Activated CD4-positive, alpha-beta T cell treated with anti-CD3 and anti-CD28 coated beads, Interleukin-2, amount 50 U/mL, for 48 hours (primary cell): ENCODE data around the gene ZFHX3.
A peak's percentile ranks its signal among the peaks of the same experiment; 100 is the strongest.
"Not testable (repeated sequence)": the region's sequence is repeated elsewhere in the genome, so short reads cannot be mapped to it uniquely, and the experiment has no call there.

Source experiments
- DNase-seq, 2 experiments: peaks; one replicate each; pipeline ENCODE4 v3.0.0-alpha.2; 2020

Gene ZFHX3, protein sequence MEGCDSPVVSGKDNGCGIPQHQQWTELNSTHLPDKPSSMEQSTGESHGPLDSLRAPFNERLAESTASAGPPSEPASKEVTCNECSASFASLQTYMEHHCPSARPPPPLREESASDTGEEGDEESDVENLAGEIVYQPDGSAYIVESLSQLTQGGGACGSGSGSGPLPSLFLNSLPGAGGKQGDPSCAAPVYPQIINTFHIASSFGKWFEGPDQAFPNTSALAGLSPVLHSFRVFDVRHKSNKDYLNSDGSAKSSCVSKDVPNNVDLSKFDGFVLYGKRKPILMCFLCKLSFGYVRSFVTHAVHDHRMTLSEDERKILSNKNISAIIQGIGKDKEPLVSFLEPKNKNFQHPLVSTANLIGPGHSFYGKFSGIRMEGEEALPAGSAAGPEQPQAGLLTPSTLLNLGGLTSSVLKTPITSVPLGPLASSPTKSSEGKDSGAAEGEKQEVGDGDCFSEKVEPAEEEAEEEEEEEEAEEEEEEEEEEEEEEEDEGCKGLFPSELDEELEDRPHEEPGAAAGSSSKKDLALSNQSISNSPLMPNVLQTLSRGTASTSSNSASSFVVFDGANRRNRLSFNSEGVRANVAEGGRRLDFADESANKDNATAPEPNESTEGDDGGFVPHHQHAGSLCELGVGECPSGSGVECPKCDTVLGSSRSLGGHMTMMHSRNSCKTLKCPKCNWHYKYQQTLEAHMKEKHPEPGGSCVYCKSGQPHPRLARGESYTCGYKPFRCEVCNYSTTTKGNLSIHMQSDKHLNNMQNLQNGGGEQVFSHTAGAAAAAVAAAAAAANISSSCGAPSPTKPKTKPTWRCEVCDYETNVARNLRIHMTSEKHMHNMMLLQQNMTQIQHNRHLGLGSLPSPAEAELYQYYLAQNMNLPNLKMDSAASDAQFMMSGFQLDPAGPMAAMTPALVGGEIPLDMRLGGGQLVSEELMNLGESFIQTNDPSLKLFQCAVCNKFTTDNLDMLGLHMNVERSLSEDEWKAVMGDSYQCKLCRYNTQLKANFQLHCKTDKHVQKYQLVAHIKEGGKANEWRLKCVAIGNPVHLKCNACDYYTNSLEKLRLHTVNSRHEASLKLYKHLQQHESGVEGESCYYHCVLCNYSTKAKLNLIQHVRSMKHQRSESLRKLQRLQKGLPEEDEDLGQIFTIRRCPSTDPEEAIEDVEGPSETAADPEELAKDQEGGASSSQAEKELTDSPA (N-terminal part only)

DNA sequence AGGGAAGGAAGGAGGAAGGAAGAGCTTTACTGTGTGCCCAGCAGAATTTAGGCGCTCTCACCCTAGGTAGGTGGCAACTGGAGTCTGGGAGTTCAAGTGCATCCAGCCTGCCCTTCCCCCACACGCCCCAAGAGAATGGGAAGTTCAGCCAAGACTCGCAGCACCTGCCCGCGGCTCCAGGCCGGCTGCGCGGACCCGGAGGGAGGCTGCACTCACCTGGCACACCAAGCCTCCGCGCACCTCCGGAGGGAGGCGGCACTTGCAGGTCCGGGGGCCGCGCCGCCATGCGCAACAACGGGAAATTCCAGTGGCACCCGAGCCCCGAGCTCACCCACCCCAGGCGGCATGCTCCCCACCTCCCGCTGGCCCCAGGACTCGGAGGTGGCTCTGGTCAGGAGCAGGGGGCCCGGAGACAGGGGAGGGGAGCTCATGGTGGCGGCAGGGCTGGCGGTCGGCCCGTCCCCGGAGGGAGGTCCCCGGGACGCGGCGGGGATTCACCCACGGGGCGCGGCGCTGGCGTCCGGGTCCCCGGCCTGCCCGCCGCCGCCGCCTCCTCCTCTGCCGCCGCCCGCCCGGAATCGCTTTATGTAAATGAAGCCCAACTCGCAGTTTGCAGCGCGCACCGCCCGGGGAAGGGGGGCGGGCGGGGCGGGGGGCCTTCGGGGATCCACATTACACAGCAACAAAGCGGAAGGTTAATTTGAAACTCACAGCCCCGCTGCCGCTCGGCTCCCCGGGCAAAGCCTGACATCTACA lies at the start of gene ZFHX3:
Gene ZFHX3, minus strand, starts transcription at position 593 of the 756 bp plus-strand sequence. CDS start 87,983 bp downstream, outside the sequence.
- DNase-seq = peak; percentile 23 to 34

DNA sequence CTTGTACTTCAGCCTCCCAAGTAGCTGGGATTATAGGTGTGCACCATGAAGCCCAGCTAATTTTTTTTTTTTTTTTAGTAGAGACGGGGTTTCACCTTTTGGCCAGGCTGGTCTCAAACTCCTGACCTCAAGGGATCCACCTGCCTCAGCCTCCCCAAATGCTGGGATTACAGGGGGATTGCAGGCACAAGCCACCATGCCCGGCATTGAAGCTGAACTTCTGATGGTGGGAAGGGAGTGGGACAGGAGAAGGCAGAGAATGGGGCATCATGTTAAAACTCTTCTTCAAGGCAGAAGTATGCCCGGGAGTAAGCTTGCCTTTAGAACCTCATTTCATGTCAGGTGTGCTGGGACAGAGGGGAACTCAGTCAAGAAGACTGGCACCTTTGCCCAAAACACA lies 48.6 kb upstream of the ZFHX3 start:
- DNase-seq = no peak

DNA sequence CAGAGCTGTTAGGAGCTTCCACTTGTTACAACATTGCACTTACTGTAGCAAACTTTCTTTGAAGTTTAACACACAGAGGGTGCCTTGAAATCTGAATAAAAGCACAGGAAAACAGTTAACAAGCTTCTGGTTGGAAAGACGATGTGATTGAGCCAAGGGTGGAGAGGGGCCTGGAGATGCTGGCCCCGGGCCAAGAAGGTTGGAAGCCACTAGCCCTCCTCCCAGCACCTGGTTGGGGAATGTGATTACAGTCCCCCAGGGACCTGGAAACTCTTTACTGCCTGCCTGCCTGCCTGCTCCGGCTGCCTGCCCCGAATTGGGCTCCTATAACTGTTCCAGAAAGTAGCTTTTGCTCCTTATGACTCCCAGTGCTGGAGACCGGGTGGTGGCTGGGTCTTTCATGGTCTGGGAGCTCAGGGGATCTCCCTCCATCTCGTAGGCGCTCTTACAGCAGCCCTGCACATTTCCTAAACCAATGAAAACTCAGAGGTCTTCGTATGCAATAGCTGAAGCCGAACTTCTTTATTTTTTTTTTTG lies 48.0 kb upstream of the ZFHX3 start:
- DNase-seq = no peak

DNA sequence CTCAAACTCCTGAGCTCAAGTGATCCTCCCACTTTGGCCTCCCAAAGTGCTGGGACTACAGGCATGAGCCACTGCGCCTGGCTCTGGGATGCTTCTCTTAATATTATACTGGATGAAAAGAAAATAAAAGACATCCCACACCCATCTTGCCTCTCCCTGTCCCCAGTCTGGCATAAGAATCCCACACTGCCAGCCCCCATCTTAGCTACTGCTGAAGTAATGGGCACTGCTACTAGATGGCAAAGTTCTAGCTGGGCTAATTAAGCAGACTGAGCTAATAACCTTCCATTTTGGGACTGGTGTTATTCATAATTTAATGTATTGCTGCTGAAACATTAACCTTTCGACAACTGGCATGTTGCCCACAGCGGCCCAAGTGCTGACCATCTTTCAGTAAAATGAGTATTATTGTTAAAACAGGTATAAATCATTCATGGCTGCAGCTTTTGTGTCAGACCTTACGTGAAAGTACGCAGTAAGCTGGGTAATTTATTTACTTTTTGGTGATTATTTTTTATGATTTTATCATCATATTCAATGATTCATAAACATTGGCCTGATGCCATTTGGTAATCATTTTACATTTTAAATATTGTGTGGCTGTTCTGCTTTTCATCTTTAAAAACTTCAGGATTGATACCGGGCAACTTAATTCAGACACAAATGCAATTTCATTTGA lies 47.4 kb upstream of the ZFHX3 start:
- DNase-seq = no peak

DNA sequence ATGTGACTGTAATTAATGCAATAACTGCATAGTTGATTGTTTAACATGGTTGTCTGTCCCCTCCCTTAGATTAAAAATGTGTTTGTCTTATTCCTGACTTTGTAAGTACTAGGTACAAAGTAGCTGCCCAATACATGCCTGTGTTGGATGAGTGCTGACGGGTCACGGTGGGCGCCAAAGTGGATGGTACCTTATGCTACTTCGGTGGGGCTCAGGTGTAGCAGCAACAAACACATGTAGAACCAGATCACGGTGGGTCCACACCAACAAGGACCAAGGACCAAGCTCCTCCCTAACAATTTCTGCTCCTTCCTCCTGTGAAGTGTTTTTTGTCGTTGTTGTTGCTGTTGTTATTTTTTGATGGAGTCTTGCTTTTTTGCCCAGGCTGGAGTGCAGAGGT lies 46.4 kb upstream of the ZFHX3 start:
- DNase-seq = no peak

DNA sequence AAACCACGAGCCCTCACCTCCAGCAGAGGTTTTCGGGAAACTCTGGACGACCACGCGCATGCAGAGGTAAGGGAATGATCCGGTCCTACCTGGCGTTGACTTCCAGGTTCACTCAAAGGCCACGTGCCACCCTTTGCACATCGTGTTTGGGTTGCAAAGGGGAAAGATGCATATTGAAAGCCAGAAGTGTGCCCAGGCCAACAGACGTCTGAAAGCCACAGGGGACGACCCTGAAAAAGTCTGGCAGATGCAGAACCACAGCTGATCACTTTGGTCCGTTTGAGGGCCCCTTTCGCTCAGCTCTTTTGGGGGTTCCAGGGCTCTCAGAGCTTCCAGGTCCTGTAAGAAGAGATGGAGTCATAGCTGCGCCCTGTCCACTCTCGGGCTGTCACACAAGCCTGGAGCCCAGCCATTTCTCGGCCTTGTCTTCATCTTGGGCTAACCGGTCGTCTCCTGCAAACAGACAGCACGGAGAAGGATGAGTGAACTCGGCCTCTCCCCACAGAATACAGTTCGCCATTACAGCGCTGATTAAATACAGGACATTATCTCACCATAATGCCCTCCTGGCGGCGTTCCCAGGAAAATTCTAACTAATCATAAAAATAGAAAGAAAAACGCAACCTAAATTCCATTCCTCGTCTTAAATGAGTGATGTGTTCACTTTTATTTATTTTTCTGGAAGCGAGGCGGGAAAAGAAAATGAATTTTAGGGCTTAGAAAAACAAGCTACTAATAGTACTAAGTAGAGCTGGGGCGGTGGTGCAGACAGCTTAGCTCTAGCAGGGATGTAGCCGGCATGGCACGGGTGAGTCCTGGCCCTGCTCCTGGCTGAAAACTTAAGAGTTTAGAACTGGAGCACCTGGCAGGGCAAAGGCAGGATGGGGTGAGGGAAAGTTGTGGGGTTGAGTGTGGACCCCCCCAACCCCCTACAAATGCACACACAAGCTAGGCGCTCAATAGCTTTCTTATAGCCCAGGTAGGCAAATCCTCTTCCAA lies 45.5 kb upstream of the ZFHX3 start:
- DNase-seq = no peak

DNA sequence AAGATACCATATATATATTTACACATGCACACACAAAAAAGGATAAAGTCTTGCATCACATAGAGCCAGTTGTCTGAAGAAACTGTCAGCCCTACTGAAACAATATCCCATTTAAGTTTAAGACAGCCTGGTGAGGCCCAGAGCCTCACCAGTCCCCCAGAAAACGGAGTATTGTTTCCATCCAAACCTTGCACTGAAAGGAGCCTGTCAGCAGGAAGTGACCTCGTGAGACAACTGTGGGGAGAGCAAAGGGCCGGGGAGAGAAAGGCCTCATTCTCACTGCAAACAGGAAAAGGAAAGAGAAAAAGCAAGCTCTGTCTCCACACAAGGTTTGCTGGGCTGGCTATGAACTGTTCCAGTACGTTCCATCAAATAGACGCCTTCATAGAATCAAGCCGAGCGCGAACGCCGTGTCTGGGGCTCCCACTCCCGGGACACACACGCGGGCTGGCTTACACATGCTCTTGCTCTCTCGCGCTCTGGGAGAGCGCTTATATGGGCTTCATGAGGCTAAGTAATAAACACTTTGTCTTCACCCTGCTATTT lies 44.4 kb upstream of the ZFHX3 start:
- no peak for DNase-seq

DNA sequence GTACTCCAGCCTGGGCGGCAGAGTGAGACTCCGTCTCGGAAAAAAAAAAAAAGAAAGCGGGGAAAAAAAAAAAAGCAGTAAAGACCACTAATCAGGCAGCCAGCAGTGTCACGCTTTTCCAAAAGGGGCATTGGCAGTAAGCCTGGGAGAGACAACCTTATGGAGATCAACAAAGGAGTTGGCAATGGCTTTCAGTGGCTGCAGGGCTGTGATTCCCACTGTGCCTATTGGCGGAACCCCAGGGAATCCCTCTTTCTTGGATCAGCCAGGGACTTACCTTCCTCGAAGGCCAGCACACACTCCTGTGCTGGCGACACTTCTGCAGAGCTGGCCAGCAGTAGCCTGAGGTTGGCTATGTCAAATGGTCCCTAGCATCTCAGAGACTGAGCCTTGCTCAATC lies 43.2 kb upstream of the ZFHX3 start:
- no peak for DNase-seq

DNA sequence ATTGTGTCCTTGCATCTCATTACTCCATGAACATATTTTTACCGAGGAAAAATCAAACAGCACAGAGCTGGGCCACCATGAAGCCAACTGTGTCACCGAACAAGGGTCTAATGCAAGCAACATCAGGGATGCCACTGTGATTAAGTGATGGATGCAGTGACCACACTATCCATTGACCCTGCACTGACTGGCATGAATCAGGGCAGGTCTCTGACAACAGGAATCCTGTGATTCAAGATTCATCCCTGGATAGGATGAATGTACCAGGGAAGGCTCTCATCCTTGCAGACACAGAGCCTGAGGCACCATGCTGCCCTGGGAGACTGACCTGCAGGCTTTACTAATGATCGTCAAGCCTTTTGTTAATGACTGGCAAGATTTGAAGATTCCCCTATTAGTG lies 41.5 kb upstream of the ZFHX3 start:
- DNase-seq = no peak

DNA sequence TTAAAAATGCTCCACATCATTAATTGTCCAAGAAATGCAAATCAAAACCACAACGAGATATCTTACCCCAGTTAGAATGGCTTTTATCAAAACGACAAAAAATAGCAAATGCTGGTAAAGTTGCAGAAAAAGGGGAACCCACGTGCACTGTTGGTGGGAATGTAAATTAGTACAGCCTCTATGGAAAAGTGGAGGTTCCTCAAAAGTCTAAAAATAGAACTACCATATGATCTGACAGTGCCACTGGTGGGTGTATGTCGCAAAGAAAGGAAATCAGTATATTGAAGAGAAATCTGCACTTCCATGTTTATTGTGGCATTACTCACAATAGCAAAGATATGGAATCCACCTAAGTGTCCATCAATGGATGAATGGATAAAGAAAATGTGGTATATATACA lies 38.2 kb upstream of the ZFHX3 start:
- no peak for DNase-seq

DNA sequence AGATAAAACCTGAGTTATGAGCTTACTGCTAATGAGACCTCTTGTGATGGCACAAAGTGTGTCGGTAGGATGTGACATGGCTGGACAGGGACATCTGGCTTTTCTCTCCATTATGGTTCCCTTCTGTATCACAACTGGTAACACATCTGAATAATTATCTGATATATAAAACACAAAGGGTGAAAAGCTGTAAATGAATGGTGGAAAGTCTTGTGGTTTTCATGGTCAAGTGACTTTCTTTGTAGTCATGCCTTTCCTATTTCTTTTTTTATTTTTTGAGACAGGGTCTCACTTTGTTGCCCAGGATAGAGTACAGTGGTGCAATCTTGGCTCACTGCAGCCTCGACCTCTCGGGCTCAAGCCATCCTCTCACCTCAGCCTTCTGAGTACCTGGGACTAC lies 35.3 kb upstream of the ZFHX3 start:
- DNase-seq = no peak

DNA sequence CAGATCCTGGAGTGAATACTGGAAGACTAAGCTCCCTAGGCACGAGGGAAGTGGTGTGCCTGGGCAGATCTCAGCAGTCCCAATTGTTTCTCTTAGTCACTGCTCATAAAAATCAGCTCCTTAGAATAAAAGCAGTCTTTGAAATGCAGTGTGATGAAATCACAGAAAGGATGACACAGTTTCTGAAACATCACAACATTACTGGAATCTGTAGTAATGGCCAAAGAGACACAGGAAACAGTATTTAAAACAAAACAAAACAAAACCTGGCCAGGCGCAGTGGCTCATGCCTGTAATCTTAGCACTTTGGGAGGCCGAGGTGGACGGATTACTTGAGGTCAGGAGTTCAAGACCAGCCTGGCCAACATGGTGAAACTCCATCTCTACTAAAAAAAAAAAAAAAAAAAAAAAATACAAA lies 34.7 kb upstream of the ZFHX3 start:
- DNase-seq = not testable (repeated sequence)

DNA sequence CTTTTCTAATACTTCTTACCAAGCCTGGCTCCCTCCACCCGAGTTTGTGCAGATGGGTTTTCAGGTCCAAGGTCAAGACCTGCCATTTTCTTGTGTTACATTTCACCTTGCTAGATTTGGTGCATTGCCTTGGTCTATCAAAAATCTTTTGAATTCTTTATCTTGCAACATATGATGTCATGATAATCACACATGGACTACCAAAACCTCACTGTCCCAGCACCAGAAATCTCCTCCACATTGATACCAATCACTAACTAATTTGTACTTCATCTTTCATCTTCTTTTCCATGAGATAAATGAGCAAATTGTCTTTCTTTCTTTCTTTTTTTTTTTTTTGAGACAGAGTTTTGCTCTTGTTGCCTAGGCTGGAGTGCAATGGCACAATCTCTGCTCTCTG lies 33.0 kb upstream of the ZFHX3 start:
- DNase-seq = no peak

DNA sequence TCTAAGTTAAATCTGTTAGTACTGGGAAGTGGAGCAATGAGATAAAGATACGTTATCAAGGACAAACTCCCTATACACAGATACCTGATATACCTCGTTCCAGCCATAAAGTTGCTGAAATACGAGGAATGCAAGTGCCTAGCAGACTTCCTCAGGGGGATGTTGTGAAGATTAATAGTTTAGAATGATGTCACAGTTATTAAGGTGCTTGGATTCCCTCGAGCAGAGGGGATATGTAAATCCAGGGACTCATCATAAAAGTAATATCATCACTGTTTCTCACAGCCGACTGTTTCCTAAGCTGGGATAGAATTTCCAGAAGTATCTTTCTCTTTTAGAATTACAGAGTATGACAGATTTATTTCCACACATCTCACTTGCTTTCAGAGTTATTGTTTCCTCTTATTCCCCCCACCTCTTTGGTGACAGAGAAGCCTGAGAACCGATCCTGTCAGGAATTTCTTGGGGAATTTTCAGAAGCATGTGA lies 28.4 kb upstream of the ZFHX3 start:
- DNase-seq = no peak

DNA sequence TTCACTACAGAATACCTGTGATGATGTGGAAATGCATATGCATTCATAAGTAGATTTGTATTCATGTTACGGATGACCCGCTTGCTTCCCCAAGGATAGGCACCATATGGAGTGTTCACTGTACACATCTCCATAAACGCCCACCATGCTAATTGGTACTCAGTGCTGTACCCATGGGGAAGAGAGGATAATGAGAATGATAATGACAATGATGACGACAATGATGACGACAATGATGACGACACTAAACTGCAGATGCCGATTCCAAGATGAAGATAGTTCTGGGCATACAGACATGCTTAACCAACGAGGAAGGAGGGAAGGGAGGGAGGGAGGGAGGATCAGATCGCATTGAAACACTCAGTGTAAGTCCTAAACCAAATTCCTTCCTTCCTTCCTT lies 26.5 kb upstream of the ZFHX3 start:
- no peak for DNase-seq

DNA sequence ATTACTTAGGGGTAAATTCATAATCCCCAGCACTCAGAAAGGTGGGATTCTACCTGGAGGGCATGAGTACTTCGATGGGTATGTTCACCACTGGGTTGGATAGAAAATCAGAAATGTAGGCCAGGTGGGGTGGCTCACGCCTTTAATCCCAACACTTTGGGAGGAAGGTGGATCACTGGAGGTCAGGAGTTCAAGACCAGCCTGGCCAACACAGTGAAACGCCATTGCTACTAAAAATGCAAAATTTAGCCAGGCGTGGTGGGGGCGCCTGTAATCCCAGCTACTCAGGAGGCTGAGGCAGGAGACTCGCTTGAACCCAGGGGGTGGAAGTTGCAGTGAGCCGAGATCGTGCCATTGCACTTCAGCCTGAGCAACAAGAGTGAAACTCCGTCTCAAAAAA lies 24.1 kb upstream of the ZFHX3 start:
- not testable (repeated sequence) for DNase-seq

DNA sequence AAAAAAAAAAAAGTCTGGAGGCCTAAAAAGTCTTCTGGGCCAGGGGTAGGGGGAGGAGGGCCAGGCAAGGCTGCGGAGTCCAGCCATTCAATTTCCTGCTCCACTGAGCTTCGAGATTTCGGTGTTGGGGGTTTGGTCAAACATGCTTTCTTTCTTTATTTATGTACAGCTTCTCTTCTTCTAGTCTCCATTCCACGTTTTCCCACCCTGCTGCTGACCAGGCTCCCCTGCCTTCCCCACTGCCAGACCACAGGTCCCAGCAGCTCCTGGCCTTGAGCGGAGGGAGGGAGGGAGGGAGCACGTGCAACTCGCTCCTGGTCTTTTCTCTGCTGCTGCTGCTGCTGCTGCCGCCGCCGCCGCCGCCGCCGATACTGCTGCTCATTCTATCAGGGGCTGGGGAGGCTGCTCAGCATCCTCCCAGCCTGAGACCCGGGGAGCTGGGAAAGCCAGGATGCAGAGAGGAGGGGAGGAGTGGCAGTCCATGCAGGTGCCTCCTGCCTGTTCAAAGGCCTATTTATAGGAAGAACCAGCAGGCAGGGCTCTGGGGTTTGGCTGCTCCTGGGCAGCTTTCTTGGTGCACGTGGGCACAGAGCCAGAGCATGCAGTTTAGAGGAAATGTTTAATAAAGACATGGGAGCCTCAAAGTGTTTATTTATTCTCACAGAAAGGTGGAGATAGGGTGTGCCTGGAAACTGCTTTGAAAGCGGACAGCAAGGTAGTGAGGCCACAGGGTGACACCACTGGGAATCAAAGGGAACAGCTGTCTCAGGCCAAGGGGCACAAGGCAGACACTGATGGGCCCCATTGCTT lies 23.4 kb upstream of the ZFHX3 start:
- DNase-seq = no peak

DNA sequence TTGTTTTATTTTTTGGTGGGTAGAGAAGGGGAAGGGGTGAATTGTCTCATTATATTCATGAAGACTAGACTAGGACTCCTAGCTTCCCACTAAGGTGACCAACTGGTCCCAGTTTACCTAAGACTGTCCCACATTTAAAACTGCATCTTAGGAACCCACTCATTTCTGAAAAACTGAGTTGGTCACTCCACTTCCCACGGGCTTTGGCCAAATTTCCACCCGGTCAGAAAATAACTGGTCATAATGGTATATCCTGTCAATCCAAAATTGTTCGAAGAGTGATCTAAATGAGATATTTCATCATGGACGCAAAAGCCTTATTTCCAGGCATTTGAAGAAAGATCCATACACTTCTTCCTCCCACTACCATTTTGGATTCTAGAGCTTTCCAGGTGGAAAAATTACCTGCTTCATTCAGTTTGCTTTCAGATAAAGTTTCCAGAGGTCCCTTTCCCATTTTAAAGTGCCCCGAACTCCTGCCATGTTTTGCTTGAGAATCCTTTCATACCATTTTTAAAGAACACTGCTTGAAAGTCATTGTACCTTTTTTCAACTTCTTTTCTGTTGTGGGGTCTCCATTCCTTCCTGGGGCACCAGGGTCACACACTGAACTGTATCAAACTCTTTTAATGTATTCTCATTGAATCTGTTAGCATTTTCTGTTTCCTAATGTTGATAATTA lies 21.8 kb upstream of the ZFHX3 start:
- DNase-seq = no peak
